Brain microvascular endothelial cell (primary cell): Measurements from ENCODE around the gene CACYBP.
A peak's percentile ranks its signal among the peaks of the same experiment; 100 is the strongest.

Experiments used
- DNase-seq: peaks from one replicate; pipeline ENCODE4 v3.0.0-alpha.2; 2020
- H3K27ac ChIP-seq: fragments of 250-450 bp; sonication (Bioruptor Pico); 2 replicates; pipeline ENCODE4 v1.5.1; 2020; ENCODE audit warnings: mild to moderate bottlenecking, moderate library complexity
- H3K27me3 ChIP-seq: fragments of 250-450 bp; sonication (Bioruptor Pico); replicated peaks from 2 replicates; pipeline ENCODE4 v1.5.1; 2020; ENCODE audit warnings: mild to moderate bottlenecking
- H3K36me3 ChIP-seq: fragments of 250-450 bp; sonication (Bioruptor Pico); replicated peaks from 2 replicates; pipeline ENCODE4 v1.5.1; 2020; ENCODE audit warnings: mild to moderate bottlenecking
- H3K4me3 ChIP-seq: 2 replicates; pipeline ENCODE4 v1.5.1; 2011; ENCODE audit warnings: low read depth, mild to moderate bottlenecking, control low read depth, low read length, moderate library complexity
- CTCF ChIP-seq: IDR thresholded peaks from 2 replicates; pipeline ENCODE4 v1.5.1; 2011; ENCODE audit warnings: low read depth, mild to moderate bottlenecking, moderate library complexity, low read length, control low read depth, inconsistent platforms; ENCODE audit errors: missing control alignments
- in situ Hi-C: cut with HindIII; loops from 2 replicates; pipeline ENCODE4 v1.10.0; 2017; ENCODE audit warnings: low sequenced_read_pairs, low pct_ligation_motif_present

CACYBP gene

GRCh38 chr1:174996476-174996875 is 3.3 kb upstream of the CACYBP start:
- TF ChIP-seq CTCF = no peak
- H3K36me3 ChIP-seq = no peaks in the 10 kb centered on the region
- H3K27ac ChIP-seq = no peak overlapping the region
- no peaks in the 10 kb centered on the region for H3K27me3 ChIP-seq
- no peak for DNase-seq
- in situ Hi-C loops = no loop called here
- no peak overlapping the region for H3K4me3 ChIP-seq

GRCh38 chr1:174997041-174997440 is 2.7 kb upstream of the CACYBP start:
- no peak for DNase-seq
- H3K4me3 ChIP-seq = no peak overlapping the region
- no peaks in the 10 kb centered on the region for H3K27me3 ChIP-seq
- in situ Hi-C loops = no loop called here
- TF ChIP-seq CTCF = no peak
- H3K27ac ChIP-seq = no peak overlapping the region
- H3K36me3 ChIP-seq = no peaks in the 10 kb centered on the region

- Histone ChIP-seq H3K27me3 (no peaks in the 10 kb centered on the region), H3K4me3 (peak overlapping the region; percentile 88), H3K27ac (peak overlapping the region; percentile 99), H3K36me3 (no peaks in the 10 kb centered on the region)
- in situ Hi-C loops = no loop called here
- DNase-seq = peak; percentile 25
- peak; percentile 77 for TF ChIP-seq CTCF
Observed at GRCh38 chr1:174998569-174999215, 1.1 kb upstream of the CACYBP start.

- in situ Hi-C loops = no loop called here
- no peak for TF ChIP-seq CTCF
- Histone ChIP-seq H3K27me3 (no peaks in the 10 kb centered on the region), H3K27ac (peak overlapping the region; percentile 99), H3K4me3 (peak overlapping the region; percentile 88), H3K36me3 (no peaks in the 10 kb centered on the region)
- DNase-seq = peak; percentile 99
Observed at GRCh38 chr1:174999216-174999935, 371 bp upstream of the CACYBP start.

GRCh38 chr1:175000697-175001187 is 995 bp downstream of the CACYBP start:
- H3K36me3 ChIP-seq = no peaks in the 10 kb centered on the region
- peak overlapping the region; percentile 88 for H3K4me3 ChIP-seq
- TF ChIP-seq CTCF = no peak
- in situ Hi-C loops = no loop called here
- DNase-seq = no peak
- H3K27ac ChIP-seq = peak overlapping the region; percentile 43
- no peaks in the 10 kb centered on the region for H3K27me3 ChIP-seq
